ENCODE measurements around the gene FCER1G. TPM values are rescaled to one million over a fixed set of nuclear protein-coding genes. Genes with fewer than 3 reads are reported as not detected.

FCER1G gene
- total and polyA plus RNA-seq, 2 donors (not counting 3 experiments of a cell fraction or from before 2014, with no cell fraction given) = 1.1 to 1.6 TPM

- Histone ChIP-seq H3K79me2 (ENCODE audit: control insufficient read depth, insufficient read depth, low read length) (peaks cover 8% of the 10 kb centered on the region), H3K27ac (ENCODE audit: insufficient read depth, low read depth, low read length) (no peak overlapping the region), H3K4me1 (ENCODE audit: control insufficient read depth, extremely low read depth, insufficient read depth, low read length) (peaks cover 7% of the 10 kb centered on the region), H2AFZ (ENCODE audit: low read depth, low read length) (no peak overlapping the region), H3K9me1 (replicated peaks; ENCODE audit: control insufficient read depth, extremely low read depth, insufficient read depth, low read length) (no peaks in the 10 kb centered on the region), H3K27me3 (ENCODE audit: control insufficient read depth in 2 of 2, insufficient read depth in 2 of 2, low read length in 2 of 2) (no peaks in the 10 kb centered on the region), H3K9me3 (replicated peaks; ENCODE audit: control insufficient read depth, insufficient read depth, low read length) (no peaks in the 10 kb centered on the region), H3K4me2 (ENCODE audit: insufficient read depth, low read length) (no peak overlapping the region), H4K20me1 (replicated peaks; ENCODE audit: control insufficient read depth, extremely low read depth, insufficient read depth, low read length) (no peaks in the 10 kb centered on the region), H3K36me3 (ENCODE audit: control insufficient read depth in 2 of 2, extremely low read depth in 1 of 2, insufficient read depth in 2 of 2, low read length in 2 of 2) (peaks cover 11 to 24% of the 10 kb centered on the region in 2 experiments), H3K9ac (replicated peaks; ENCODE audit: extremely low read depth, insufficient read depth, low read length) (no peak overlapping the region), H3K4me3 (replicated peaks in 1 of 3; ENCODE audit: insufficient read depth in 1 of 3, low read depth in 1 of 3, low read length in 3 of 3) (no peak overlapping the region)
- dilution Hi-C loops (cut with MboI; ENCODE audit: extremely low pct_ligation_motif_present, low sequenced_read_pairs) (no loop called here), intact Hi-C loops (cut with micrococcal nuclease) (no loop called here)
- ChIA-PET POLR2A (no interaction called here), CTCF (interaction anchor here (2.3 kb wide), 1 partner anchor 9 kb away, joined by 8 read pairs; no protein-coding TSS in a partner anchor)
- no peak for TF ChIP-seq CTCF (IDR thresholded peaks at IDR 0.05; ENCODE audit: extremely low read depth in 1 of 2, insufficient read depth in 1 of 2, low read depth in 1 of 2, low read length in 2 of 2)
- no peak for TF ChIP-seq GATA2 (IDR thresholded peaks at IDR 0.05; ENCODE audit: insufficient read depth, insufficient read length, low read depth, low read length)
- TF ChIP-seq EZH2 (IDR thresholded peaks at IDR 0.05; ENCODE audit: borderline replicate concordance, low read depth, low read length, severe bottlenecking) = no peak
- no TSS peak for BruUV-seq (replicated peaks)
- FAIRE-seq (no peak), DNase-seq (ENCODE audit: low read depth, low spot score) (no peak)
These were observed 42.7 kb upstream of the FCER1G start for GRCh38 chr1:161172349-161172748.

DNA sequence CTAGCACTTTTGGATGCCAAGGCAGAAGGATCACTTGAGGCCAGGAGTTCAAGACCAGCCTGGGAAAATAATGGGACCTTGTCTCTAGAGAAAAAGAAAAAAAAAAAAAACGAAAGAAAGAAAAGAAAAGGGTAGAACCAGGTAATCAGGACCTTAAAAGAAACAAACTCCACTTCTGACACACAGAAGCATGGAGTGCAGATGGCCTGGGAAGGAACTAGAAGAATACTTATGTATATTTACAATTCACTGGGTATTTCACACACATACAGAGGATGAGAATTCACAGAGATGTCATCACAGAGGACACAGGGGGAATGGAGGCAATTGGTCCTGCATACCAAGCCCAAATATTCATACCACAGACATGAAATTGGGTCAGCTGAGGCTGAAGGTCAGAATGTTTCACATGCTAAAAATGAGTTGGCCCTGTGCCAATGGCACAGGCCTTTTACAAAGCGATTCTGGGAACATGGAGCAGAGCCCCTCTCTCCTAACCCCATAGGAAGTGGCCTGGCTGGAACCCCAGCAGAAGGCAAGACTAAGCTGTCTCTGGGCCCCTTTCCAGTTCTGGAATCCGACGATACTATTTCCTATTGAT is 42.2 kb upstream of the FCER1G start:
- peaks cover 11% of the 10 kb centered on the region for H3K4me1 ChIP-seq (ENCODE audit: control insufficient read depth, extremely low read depth, insufficient read depth, low read length)
- ChIA-PET CTCF (interaction anchor here (0.8 to 2.3 kb wide), 2 partner anchors 9 to 209 kb away, joined by 3 to 8 read pairs; no protein-coding TSS in a partner anchor), POLR2A (no interaction called here)
- H4K20me1 ChIP-seq (replicated peaks; ENCODE audit: control insufficient read depth, extremely low read depth, insufficient read depth, low read length) = no peaks in the 10 kb centered on the region
- H3K4me2 ChIP-seq (ENCODE audit: insufficient read depth, low read length) = no peak overlapping the region
- H3K27ac ChIP-seq (ENCODE audit: insufficient read depth, low read depth, low read length) = no peak overlapping the region
- no peak for FAIRE-seq
- peaks cover 11 to 24% of the 10 kb centered on the region in 2 experiments for H3K36me3 ChIP-seq (ENCODE audit: control insufficient read depth in 2 of 2, extremely low read depth in 1 of 2, insufficient read depth in 2 of 2, low read length in 2 of 2)
- intact Hi-C loops (cut with micrococcal nuclease) = no loop called here
- H3K9me3 ChIP-seq (replicated peaks; ENCODE audit: control insufficient read depth, insufficient read depth, low read length) = no peaks in the 10 kb centered on the region
- no peak for DNase-seq (ENCODE audit: low read depth, low spot score)
- no peak overlapping the region for H3K4me3 ChIP-seq (replicated peaks in 1 of 3; ENCODE audit: insufficient read depth in 1 of 3, low read depth in 1 of 3, low read length in 3 of 3)
- BruUV-seq (replicated peaks) = no TSS peak
- H3K9ac ChIP-seq (replicated peaks; ENCODE audit: extremely low read depth, insufficient read depth, low read length) = no peak overlapping the region
- H2AFZ ChIP-seq (ENCODE audit: low read depth, low read length) = no peak overlapping the region
- H3K27me3 ChIP-seq (ENCODE audit: control insufficient read depth in 2 of 2, insufficient read depth in 2 of 2, low read length in 2 of 2) = no peaks in the 10 kb centered on the region
- dilution Hi-C loops (cut with MboI; ENCODE audit: extremely low pct_ligation_motif_present, low sequenced_read_pairs) = no loop called here
- no peaks in the 10 kb centered on the region for H3K9me1 ChIP-seq (replicated peaks; ENCODE audit: control insufficient read depth, extremely low read depth, insufficient read depth, low read length)
- H3K79me2 ChIP-seq (ENCODE audit: control insufficient read depth, insufficient read depth, low read length) = peaks cover 8% of the 10 kb centered on the region
- TF ChIP-seq CTCF (IDR thresholded peaks at IDR 0.05; ENCODE audit: extremely low read depth in 1 of 2, insufficient read depth in 1 of 2, low read depth in 1 of 2, low read length in 2 of 2) = no peak
- no peak for TF ChIP-seq POLR2AphosphoS5 (IDR thresholded peaks at IDR 0.05; ENCODE audit: insufficient read depth, low read depth, low read length)
- TF ChIP-seq JUN (IDR thresholded peaks at IDR 0.05; ENCODE audit: borderline replicate concordance, insufficient read depth, insufficient read length, low read depth) = no peak
- no peak for TF ChIP-seq EZH2 (IDR thresholded peaks at IDR 0.05; ENCODE audit: borderline replicate concordance, low read depth, low read length, severe bottlenecking)
- TF ChIP-seq FOS (IDR thresholded peaks at IDR 0.05; ENCODE audit: borderline replicate concordance, insufficient read depth, low read length) = no peak
- TF ChIP-seq POLR2A (IDR thresholded peaks at IDR 0.05; ENCODE audit: low read depth, low read length) = no peak
- TF ChIP-seq MYC (IDR thresholded peaks at IDR 0.05; ENCODE audit: low read depth, low read length) = no peak
- TF ChIP-seq, protein P1, sequence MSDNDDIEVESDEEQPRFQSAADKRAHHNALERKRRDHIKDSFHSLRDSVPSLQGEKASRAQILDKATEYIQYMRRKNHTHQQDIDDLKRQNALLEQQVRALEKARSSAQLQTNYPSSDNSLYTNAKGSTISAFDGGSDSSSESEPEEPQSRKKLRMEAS (IDR thresholded peaks at IDR 0.05; ENCODE audit: insufficient read depth, insufficient read length) = no peak
- TF ChIP-seq GATA2 (IDR thresholded peaks at IDR 0.05; ENCODE audit: insufficient read depth, insufficient read length, low read depth, low read length) = no peak

Measured in endothelial cell of umbilical vein (primary cell).